GM23338 (cell line): Measurements from ENCODE around the gene IER5. TPM values are rescaled to one million over a fixed set of nuclear protein-coding genes. Genes with fewer than 3 reads are reported as not detected.

ENCODE experiments used
- ATAC-seq: fragments of 200-7000 bp; cut with Tn5 transposase; 3 replicates; pipeline ENCODE4 v1.9.1; 2020
- DNase-seq: peaks from one replicate; pipeline ENCODE4 v3.0.0-alpha.2; 2015; ENCODE audit warnings: low spot score
- H2AFZ ChIP-seq: fragments of 200-600 bp; sonication (generic); 2 replicates; pipeline ENCODE4 v1.8.0; 2016; ENCODE audit warnings: antibody characterized with exemption, mild to moderate bottlenecking, moderate library complexity
- H3F3A ChIP-seq: fragments of 200-600 bp; sonication (generic); replicated peaks from 2 replicates; pipeline ENCODE4 v1.8.0; 2017; ENCODE audit warnings: antibody characterized with exemption, mixed run types, low read depth
- H3K27ac ChIP-seq: fragments of 200-600 bp; sonication (generic); 2 replicates; pipeline ENCODE4 v1.6.1; 2016; ENCODE audit warnings: low read depth
- H3K27me3 ChIP-seq: fragments of 200-600 bp; sonication (generic); 2 replicates; pipeline ENCODE4 v1.8.0; 2016; ENCODE audit warnings: mild to moderate bottlenecking, mixed run types, moderate library complexity; ENCODE audit not compliant: insufficient read depth
- H3K36me3 ChIP-seq: fragments of 200-600 bp; sonication (generic); 2 replicates; pipeline ENCODE4 v1.8.0; 2016; ENCODE audit warnings: mild to moderate bottlenecking; ENCODE audit not compliant: insufficient read depth
- H3K4me1 ChIP-seq: fragments of 200-600 bp; sonication (generic); 2 replicates; pipeline ENCODE4 v1.8.0; 2016; ENCODE audit warnings: mild to moderate bottlenecking, moderate library complexity; ENCODE audit not compliant: insufficient read depth
- H3K4me2 ChIP-seq: fragments of 200-600 bp; sonication (generic); 2 replicates; pipeline ENCODE4 v1.7.1; 2017; ENCODE audit warnings: mixed run types
- H3K4me3 ChIP-seq: fragments of 200-600 bp; sonication (generic); 2 replicates; pipeline ENCODE4 v1.6.1; 2016; ENCODE audit warnings: mixed run types
- H3K79me2 ChIP-seq: fragments of 200-600 bp; sonication (generic); replicated peaks from 2 replicates; pipeline ENCODE4 v1.8.0; 2017; ENCODE audit warnings: mild to moderate bottlenecking; ENCODE audit not compliant: insufficient read depth
- H3K9me2 ChIP-seq: fragments of 200-600 bp; sonication (generic); 2 replicates; pipeline ENCODE4 v1.8.0; 2017; ENCODE audit not compliant: insufficient read depth
- H4K20me1 ChIP-seq: fragments of 200-600 bp; sonication (generic); replicated peaks from 2 replicates; pipeline ENCODE4 v1.8.0; 2017; ENCODE audit warnings: mild to moderate bottlenecking; ENCODE audit not compliant: insufficient read depth
- H3K27ac Mint-ChIP-seq: 2 replicates; pipeline ENCODE4 v1.8.0; 2020; ENCODE audit warnings: inconsistent platforms, mild to moderate bottlenecking, moderate library complexity, mixed read lengths
- H3K27me3 Mint-ChIP-seq: 3 replicates; pipeline ENCODE4 v1.8.0; 2022; ENCODE audit warnings: low read depth, mild to moderate bottlenecking, moderate library complexity, mixed read lengths, inconsistent platforms; ENCODE audit not compliant: insufficient read depth, poor library complexity
- H3K36me3 Mint-ChIP-seq: 3 replicates; pipeline ENCODE4 v1.8.0; 2021; ENCODE audit warnings: low read depth, mild to moderate bottlenecking, inconsistent platforms, moderate library complexity, mixed read lengths
- H3K4me1 Mint-ChIP-seq: 3 replicates; pipeline ENCODE4 v1.8.0; 2020; ENCODE audit warnings: mild to moderate bottlenecking, inconsistent platforms, mixed read lengths
- H3K4me3 Mint-ChIP-seq: 3 replicates; pipeline ENCODE4 v1.8.0; 2021; ENCODE audit warnings: moderate library complexity, mild to moderate bottlenecking, inconsistent platforms, mixed read lengths
- H3K9me3 Mint-ChIP-seq: 3 replicates; pipeline ENCODE4 v1.8.0; 2020; ENCODE audit warnings: moderate library complexity, mild to moderate bottlenecking, inconsistent platforms, mixed read lengths
- CTCF ChIP-seq, 2 experiments: fragments of 200-600 bp in 1 of 2; sonication (generic) in 1 of 2; conservative IDR thresholded peaks; 2 replicates each; pipeline versions ENCODE4 v1.5.1 to v1.6.1; 2016 to 2017; ENCODE audit warnings: antibody characterized with exemption in 2 of 2, low read depth in 2 of 2, mild to moderate bottlenecking in 2 of 2, moderate library complexity in 1 of 2
- EZH2phosphoT487 ChIP-seq: fragments of 200-600 bp; sonication (generic); IDR thresholded peaks from one replicate; pipeline ENCODE4 v1.8.1; 2018; ENCODE audit warnings: antibody characterized with exemption; ENCODE audit not compliant: unreplicated experiment
- ZNF331 ChIP-seq: fragments of 250-450 bp; sonication (Bioruptor Pico); IDR thresholded peaks from 2 replicates; pipeline ENCODE4 v1.5.0; 2020; ENCODE audit warnings: low read depth, mild to moderate bottlenecking, moderate library complexity
- ZNF462 ChIP-seq: fragments of 250-450 bp; sonication (Bioruptor Pico); IDR thresholded peaks from 2 replicates; pipeline ENCODE4 v1.5.0; 2020; ENCODE audit warnings: mild to moderate bottlenecking, moderate library complexity
- polyA plus RNA-seq: library from polyadenylated mRNA; unstranded; fragments of >200 nt; fragmentation: Nextera tagmentation; extraction: Ambion mirVana; gene quantifications from 2 replicates; pipeline ENCODE4 v1.2.1, GENCODE V29; 2016
- total RNA-seq: library from RNA; depleted of rRNA; stranded (reverse); fragments of >200 nt; shearing (Covaris generic); gene quantifications from 2 replicates; pipeline ENCODE4 v1.2.3, GENCODE V29; 2014

Gene IER5
- total and polyA plus RNA-seq, 2 experiments from 2014 or later: 3.8 to 9.5 TPM

- TF ChIP-seq ZNF462 (CRISPR knock-in tag) (no peak), EZH2phosphoT487 (no peak), CTCF (conservative IDR thresholded peaks at IDR 0.05; ENCODE audit: low read depth in 2 of 2) (no peak)
Measured at GRCh38 chr1:181113059-181113641, 24.6 kb downstream of the IER5 start (continued).

- Histone ChIP-seq H3K4me3 (no peak overlapping the region), H2AFZ (no peak overlapping the region), H3F3A (no peaks in the 10 kb centered on the region), H3K27me3 (0 out of 2 replicates have a peak, but pooled peaks cover 10% of the 10 kb centered on the region), H3K4me1 (peaks cover 11% of the 10 kb centered on the region; the same call in 1 of the 2 replicates), H3K4me2 (no peak overlapping the region), H3K27ac (no peak overlapping the region), H4K20me1 (no peaks in the 10 kb centered on the region), H3K79me2 (no peaks in the 10 kb centered on the region), H3K36me3 (no peaks in the 10 kb centered on the region), H3K9me2 (no peaks in the 10 kb centered on the region)
- Mint-ChIP-seq H3K27ac (no peak overlapping the region), H3K4me1 (peaks cover 34% of the 10 kb centered on the region), H3K36me3 (no peaks in the 10 kb centered on the region), H3K4me3 (no peak overlapping the region), H3K27me3 (peaks cover 17% of the 10 kb centered on the region), H3K9me3 (no peaks in the 10 kb centered on the region)
- ATAC-seq: no peak
- TF ChIP-seq CTCF (conservative IDR thresholded peaks at IDR 0.05; ENCODE audit: low read depth in 2 of 2): no peak
- TF ChIP-seq ZNF331 (CRISPR knock-in tag): peak; percentile 59
- DNase-seq: no peak
Measured at GRCh38 chr1:181114574-181115367, 26.3 kb downstream of the IER5 start.
